NCI-H128 (cell line): ENCODE data around the gene RNF40.
A peak's percentile ranks its signal among the peaks of the same experiment; 100 is the strongest.

Source experiments
- DNase-seq: peaks from one replicate; lab custom pipeline; 2025; ENCODE audit not compliant: unreplicated experiment; lab: John Stamatoyannopoulos, UW

RNF40 gene

GRCh38 chr16:30740364-30741251, 21.5 kb upstream of the RNF40 start:
- DNase-seq = no peak

- DNase-seq = no peak
Observed at GRCh38 chr16:30741461-30741914, 20.6 kb upstream of the RNF40 start.

- no peak for DNase-seq
Observed at GRCh38 chr16:30743716-30744115, 18.4 kb upstream of the RNF40 start.

- no peak for DNase-seq
Observed at GRCh38 chr16:30744183-30744582, 17.9 kb upstream of the RNF40 start.

- no peak for DNase-seq
Observed at GRCh38 chr16:30745082-30745481, 17.0 kb upstream of the RNF40 start.

- DNase-seq = no peak
Observed at GRCh38 chr16:30746638-30747175, 15.4 kb upstream of the RNF40 start.

GRCh38 chr16:30747331-30747730, 14.8 kb upstream of the RNF40 start:
- DNase-seq = no peak

- peak; percentile 95 for DNase-seq
Observed at GRCh38 chr16:30747799-30748633, 14.1 kb upstream of the RNF40 start, which contains the start of gene PHKG2. Gene PHKG2 (plus strand): TSS chr16:30748425. CDS start chr16:30748821, 396 bp downstream.

- no peak for DNase-seq
Observed at GRCh38 chr16:30748634-30749445, 13.3 kb upstream of the RNF40 start.

GRCh38 chr16:30750201-30750600, 11.9 kb upstream of the RNF40 start:
- no peak for DNase-seq

GRCh38 chr16:30750876-30751465, 11.2 kb upstream of the RNF40 start:
- no peak for DNase-seq

GRCh38 chr16:30753596-30753995, 8.5 kb upstream of the RNF40 start:
- no peak for DNase-seq

GRCh38 chr16:30755955-30756780, 6.0 kb upstream of the RNF40 start:
- DNase-seq = no peak

- no peak for DNase-seq
Observed at GRCh38 chr16:30756781-30757100, 5.4 kb upstream of the RNF40 start.

GRCh38 chr16:30757316-30757715, 4.8 kb upstream of the RNF40 start:
- no peak for DNase-seq

- DNase-seq = no peak
Observed at GRCh38 chr16:30758988-30759491, 3.1 kb upstream of the RNF40 start.

- no peak for DNase-seq
Observed at GRCh38 chr16:30760001-30760559, 2.0 kb upstream of the RNF40 start.

- no peak for DNase-seq
Observed at GRCh38 chr16:30760577-30761426, 1.3 kb upstream of the RNF40 start.
